ENCODE results near the gene TPX2. TPM values are rescaled to one million over a fixed set of nuclear protein-coding genes. Genes with fewer than 3 reads are reported as not detected.

Gene TPX2
- total and polyA plus RNA-seq, 2 donors (not counting 1 experiment from before 2014, with no cell fraction given), result 0.30 to 0.31 TPM

DNA sequence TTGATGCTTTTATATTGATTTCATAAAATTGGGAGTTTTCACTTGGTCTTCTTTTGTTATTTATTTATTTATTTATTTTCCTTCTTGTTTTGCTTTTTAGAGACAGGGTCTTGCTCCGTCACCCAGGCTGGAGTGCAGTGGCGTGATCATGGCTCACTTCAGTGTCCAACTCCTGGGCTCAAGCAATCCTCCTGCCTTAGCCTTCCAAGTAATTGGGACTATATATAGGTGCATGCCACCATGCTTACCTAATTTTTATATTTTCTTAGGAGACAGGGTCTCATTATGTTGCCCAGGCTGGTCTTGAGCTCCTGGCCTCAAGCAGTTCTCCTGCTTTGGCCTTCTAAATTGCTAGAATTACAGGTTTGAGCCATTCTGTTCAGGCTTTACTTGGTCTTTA is 41.7 kb downstream of the TPX2 start:
- no peak overlapping the region for H2AFZ ChIP-seq (ENCODE audit: insufficient read depth, low read depth, low read length, poor library complexity, severe bottlenecking)
- H3K9ac ChIP-seq (ENCODE audit: low read length), result no peak overlapping the region
- CTCF ChIA-PET, result no interaction called here
- H3K4me1 Mint-ChIP-seq, result no peaks in the 10 kb centered on the region
- 100% methylated on average over 2 of the region's 2 CpGs for WGBS (ENCODE audit: insufficient coverage)
- DNase-seq (no peak), ATAC-seq (ENCODE audit: low read depth) (no peak)
- H3K27me3 ChIP-seq (replicated peaks in 1 of 4; ENCODE audit: control extremely low read depth in 1 of 4, control insufficient read depth in 3 of 4, insufficient read depth in 4 of 4, low read length in 3 of 4), result no peaks in the 10 kb centered on the region
- no peak overlapping the region for H3K4me3 Mint-ChIP-seq
- H3K4me3 ChIP-seq (ENCODE audit: control extremely low read depth in 1 of 5, extremely low read depth in 1 of 5, insufficient read depth in 1 of 5, low read depth in 2 of 5, low read length in 4 of 5), result no peak overlapping the region
- intact Hi-C loops (cut with micrococcal nuclease), result no loop called here
- no peaks in the 10 kb centered on the region for H3K27me3 Mint-ChIP-seq
- TF ChIP-seq, protein P1, sequence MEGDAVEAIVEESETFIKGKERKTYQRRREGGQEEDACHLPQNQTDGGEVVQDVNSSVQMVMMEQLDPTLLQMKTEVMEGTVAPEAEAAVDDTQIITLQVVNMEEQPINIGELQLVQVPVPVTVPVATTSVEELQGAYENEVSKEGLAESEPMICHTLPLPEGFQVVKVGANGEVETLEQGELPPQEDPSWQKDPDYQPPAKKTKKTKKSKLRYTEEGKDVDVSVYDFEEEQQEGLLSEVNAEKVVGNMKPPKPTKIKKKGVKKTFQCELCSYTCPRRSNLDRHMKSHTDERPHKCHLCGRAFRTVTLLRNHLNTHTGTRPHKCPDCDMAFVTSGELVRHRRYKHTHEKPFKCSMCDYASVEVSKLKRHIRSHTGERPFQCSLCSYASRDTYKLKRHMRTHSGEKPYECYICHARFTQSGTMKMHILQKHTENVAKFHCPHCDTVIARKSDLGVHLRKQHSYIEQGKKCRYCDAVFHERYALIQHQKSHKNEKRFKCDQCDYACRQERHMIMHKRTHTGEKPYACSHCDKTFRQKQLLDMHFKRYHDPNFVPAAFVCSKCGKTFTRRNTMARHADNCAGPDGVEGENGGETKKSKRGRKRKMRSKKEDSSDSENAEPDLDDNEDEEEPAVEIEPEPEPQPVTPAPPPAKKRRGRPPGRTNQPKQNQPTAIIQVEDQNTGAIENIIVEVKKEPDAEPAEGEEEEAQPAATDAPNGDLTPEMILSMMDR (IDR thresholded peaks at IDR 0.05), result no peak
- no peak for TF ChIP-seq EZH2 (IDR thresholded peaks at IDR 0.05; ENCODE audit: borderline replicate concordance, insufficient read depth, low read depth, low read length, poor library complexity, severe bottlenecking)
- H3K36me3 ChIP-seq (replicated peaks in 1 of 2; ENCODE audit: control extremely low read depth in 1 of 2, control insufficient read depth in 1 of 2, extremely low read depth in 1 of 2, insufficient read depth in 2 of 2, low read length in 1 of 2), result no peaks in the 10 kb centered on the region
- H3K27ac Mint-ChIP-seq, result no peak overlapping the region
- H3K9me3 Mint-ChIP-seq (ENCODE audit: insufficient read depth), result no peaks in the 10 kb centered on the region
- H3K9me3 ChIP-seq (ENCODE audit: control extremely low read depth in 1 of 3, control insufficient read depth in 2 of 3, insufficient read depth in 1 of 3, low read length in 2 of 3), result no peaks in the 10 kb centered on the region
- no peak overlapping the region for H3K27ac ChIP-seq (ENCODE audit: low read length in 2 of 2)
- no peaks in the 10 kb centered on the region for H3K79me2 ChIP-seq (ENCODE audit: control insufficient read depth, insufficient read depth, low read length)
- no peaks in the 10 kb centered on the region for H4K20me1 ChIP-seq (ENCODE audit: control insufficient read depth, insufficient read depth, low read length, poor library complexity, severe bottlenecking)
- H3K4me1 ChIP-seq (ENCODE audit: control insufficient read depth in 2 of 2, insufficient read depth in 2 of 2, low read length in 2 of 2), result no peaks in the 10 kb centered on the region
- H3K4me2 ChIP-seq (replicated peaks; ENCODE audit: low read depth, low read length, poor library complexity, severe bottlenecking), result no peak overlapping the region
- POLR2A ChIA-PET, result no interaction called here

DNA sequence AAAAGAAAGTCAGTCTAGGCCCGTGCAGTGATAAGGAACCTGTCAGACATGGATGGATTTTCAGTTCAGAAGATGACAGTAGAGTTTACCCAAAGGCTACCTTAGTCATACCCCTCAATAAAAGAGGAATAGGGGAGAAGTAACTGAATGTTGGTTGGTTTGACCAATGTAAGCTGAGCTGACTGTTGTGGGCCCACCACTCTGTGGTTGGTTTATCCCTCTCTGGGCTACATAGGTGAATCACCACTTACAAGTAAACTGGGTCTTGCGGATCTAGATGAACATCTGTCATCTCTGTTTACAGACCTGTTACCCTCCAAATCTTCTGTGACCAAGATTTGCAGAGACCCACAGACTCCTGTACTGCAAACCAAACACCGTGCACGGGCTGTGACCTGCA is 42.9 kb downstream of the TPX2 start:
- Histone ChIP-seq H2AFZ (ENCODE audit: insufficient read depth, low read depth, low read length, poor library complexity, severe bottlenecking) (no peak overlapping the region), H3K4me2 (replicated peaks; ENCODE audit: low read depth, low read length, poor library complexity, severe bottlenecking) (no peak overlapping the region), H3K36me3 (replicated peaks in 1 of 2; ENCODE audit: control extremely low read depth in 1 of 2, control insufficient read depth in 1 of 2, extremely low read depth in 1 of 2, insufficient read depth in 2 of 2, low read length in 1 of 2) (no peaks in the 10 kb centered on the region), H3K27me3 (replicated peaks in 1 of 4; ENCODE audit: control extremely low read depth in 1 of 4, control insufficient read depth in 3 of 4, insufficient read depth in 4 of 4, low read length in 3 of 4) (no peaks in the 10 kb centered on the region), H3K9me3 (ENCODE audit: control extremely low read depth in 1 of 3, control insufficient read depth in 2 of 3, insufficient read depth in 1 of 3, low read length in 2 of 3) (no peaks in the 10 kb centered on the region), H3K79me2 (ENCODE audit: control insufficient read depth, insufficient read depth, low read length) (no peaks in the 10 kb centered on the region), H3K27ac (ENCODE audit: low read length in 2 of 2) (no peak overlapping the region), H3K4me3 (ENCODE audit: control extremely low read depth in 1 of 5, extremely low read depth in 1 of 5, insufficient read depth in 1 of 5, low read depth in 2 of 5, low read length in 4 of 5) (no peak overlapping the region), H3K4me1 (ENCODE audit: control insufficient read depth in 2 of 2, insufficient read depth in 2 of 2, low read length in 2 of 2) (no peaks in the 10 kb centered on the region), H3K9ac (ENCODE audit: low read length) (no peak overlapping the region), H4K20me1 (ENCODE audit: control insufficient read depth, insufficient read depth, low read length, poor library complexity, severe bottlenecking) (no peaks in the 10 kb centered on the region)
- WGBS (ENCODE audit: insufficient coverage), result 100% methylated on average over 4 of the region's 4 CpGs
- no peak overlapping the region for H3K27ac Mint-ChIP-seq
- no peak for ATAC-seq (ENCODE audit: low read depth)
- H3K4me1 Mint-ChIP-seq, result no peaks in the 10 kb centered on the region
- no peaks in the 10 kb centered on the region for H3K27me3 Mint-ChIP-seq
- ChIA-PET POLR2A (no interaction called here), CTCF (no interaction called here)
- no peak overlapping the region for H3K4me3 Mint-ChIP-seq
- TF ChIP-seq, protein P1 (IDR thresholded peaks at IDR 0.05), result no peak
- TF ChIP-seq EZH2 (IDR thresholded peaks at IDR 0.05; ENCODE audit: borderline replicate concordance, insufficient read depth, low read depth, low read length, poor library complexity, severe bottlenecking), result no peak
- intact Hi-C loops (cut with micrococcal nuclease), result no loop called here
- DNase-seq, result no peak
- no peaks in the 10 kb centered on the region for H3K9me3 Mint-ChIP-seq (ENCODE audit: insufficient read depth)

Measured in B cell (primary cell).